Activated T-cell treated with anti-CD3 and anti-CD28 coated beads for 48 hours (primary cell): Measurements from ENCODE around the gene GNMT.
A peak's percentile ranks its signal among the peaks of the same experiment; 100 is the strongest.
"Not testable (repeated sequence)": the region's sequence is repeated elsewhere in the genome, so short reads cannot be mapped to it uniquely, and the experiment has no call there.

Experiments
- DNase-seq: peaks from one replicate; pipeline ENCODE4 v3.0.0-alpha.2; 2020; ENCODE audit warnings: low read depth

GNMT gene

GRCh38 chr6:42978487-42978838 lies 17.9 kb downstream of the GNMT start:
- no peak for DNase-seq

- DNase-seq = peak; percentile 87
These were observed 18.4 kb downstream of the GNMT start, which contains the start of gene PEX6 for GRCh38 chr6:42978839-42979522. Gene PEX6 (minus strand): TSS chr6:42979181. CDS start chr6:42979150, 31 bp downstream.

- no peak for DNase-seq
These were observed 19.1 kb downstream of the GNMT start for GRCh38 chr6:42979523-42980177.

GRCh38 chr6:42981836-42982235 lies 21.3 kb downstream of the GNMT start:
- no peak for DNase-seq

GRCh38 chr6:42984001-42984923 lies 23.7 kb downstream of the GNMT start, which contains the start of gene PPP2R5D:
Gene PPP2R5D (plus strand): TSS chr6:42984570. CDS start chr6:42984678, 108 bp downstream.
- DNase-seq = peak; percentile 94

- DNase-seq = no peak
These were observed 24.4 kb downstream of the GNMT start for GRCh38 chr6:42984924-42985475.

- no peak for DNase-seq
These were observed 27.2 kb downstream of the GNMT start for GRCh38 chr6:42987533-42988451.

- no peak for DNase-seq
These were observed 28.0 kb downstream of the GNMT start for GRCh38 chr6:42988486-42989020.

GRCh38 chr6:42989923-42990322 lies 29.4 kb downstream of the GNMT start:
- no peak for DNase-seq

- no peak for DNase-seq
These were observed 32.9 kb downstream of the GNMT start for GRCh38 chr6:42993445-42993844.

GRCh38 chr6:42996513-42996912 lies 36.0 kb downstream of the GNMT start:
- no peak for DNase-seq

- DNase-seq = not testable (repeated sequence)
These were observed 37.7 kb downstream of the GNMT start for GRCh38 chr6:42998205-42998604.

- no peak for DNase-seq
These were observed 41.3 kb downstream of the GNMT start for GRCh38 chr6:43001843-43002242.

- no peak for DNase-seq
These were observed 45.3 kb downstream of the GNMT start for GRCh38 chr6:43005844-43006243.

- DNase-seq = no peak
These were observed 45.7 kb downstream of the GNMT start for GRCh38 chr6:43006251-43006650.

GRCh38 chr6:43007126-43007525 lies 46.6 kb downstream of the GNMT start:
- DNase-seq = no peak

GRCh38 chr6:43009124-43009523 lies 48.6 kb downstream of the GNMT start:
- no peak for DNase-seq

GRCh38 chr6:43011207-43011606 lies 50.7 kb downstream of the GNMT start:
- DNase-seq = no peak

GRCh38 chr6:43012364-43012763 lies 51.8 kb downstream of the GNMT start:
- DNase-seq = no peak

GRCh38 chr6:43013097-43013842 lies 52.7 kb downstream of the GNMT start:
- DNase-seq = no peak
